HG02943 (cell line): ENCODE data around the gene NARS2.

Experiments
- ATAC-seq: cut with Tn5 transposase; IDR thresholded peaks from one replicate; pipeline ENCODE4 v1.9.1; 2021; ENCODE audit warnings: mild to moderate bottlenecking, low read depth, moderate library complexity; ENCODE audit not compliant: unreplicated experiment

The NARS2 gene

GRCh38 chr11:78390809-78391208, 183.9 kb downstream of the NARS2 start:
- ATAC-seq = no peak

- no peak for ATAC-seq
Observed at GRCh38 chr11:78386215-78386941, 188.3 kb downstream of the NARS2 start.
